B cell (primary cell): ENCODE data around the gene HES4. TPM values are rescaled to one million over a fixed set of nuclear protein-coding genes. Genes with fewer than 3 reads are reported as not detected.

Experiments used
- ATAC-seq: fragments of 200-7000 bp; cut with Tn5 transposase; one replicate; pipeline ENCODE4 v1.10.0; 2021; ENCODE audit warnings: low read depth, mild to moderate bottlenecking, moderate number of reproducible peaks, moderate library complexity
- CTCF ChIA-PET: fragments of 350-600 bp; sonication (Branson Sonifier 250); formaldehyde crosslinking; loops from one replicate; lab custom pipeline; 2021; ENCODE audit warnings: antibody characterized with exemption, inconsistent platforms; lab: Charles Lee
- POLR2A ChIA-PET: fragments of 350-600 bp; sonication (Branson Sonifier 250); formaldehyde crosslinking; loops from one replicate; lab custom pipeline; 2021; ENCODE audit warnings: antibody characterized with exemption; lab: Charles Lee
- DNase-seq: peaks from one replicate; pipeline ENCODE4 v3.0.0; 2013
- H2AFZ ChIP-seq: 2 replicates; pipeline ENCODE4 v1.6.1; 2012; ENCODE audit warnings: mild to moderate bottlenecking, low read depth, low read length; ENCODE audit not compliant: insufficient read depth, poor library complexity, severe bottlenecking
- H3K27ac ChIP-seq, 2 donors: 1 replicate in 1 of 2; 2 replicates in 1 of 2; pipeline ENCODE4 v1.5.1; 2012 to 2013; ENCODE audit warnings: low read length in 2 of 2, mild to moderate bottlenecking in 2 of 2, moderate library complexity in 1 of 2
- H3K27me3 ChIP-seq, 4 experiments: fragments of 200-600 bp in 1 of 4; sonication (generic) in 1 of 4; replicated peaks in 1 of 4; 1 replicate in 2 of 4; 2 replicates in 2 of 4; pipeline versions ENCODE4 v1.6.1 to v1.7.0; 2013 to 2016; ENCODE audit warnings: low read length in 3 of 4, mild to moderate bottlenecking in 2 of 4, mixed read lengths in 1 of 4, moderate library complexity in 1 of 4; ENCODE audit not compliant: insufficient read depth in 4 of 4, control insufficient read depth in 3 of 4; ENCODE audit errors: control extremely low read depth in 1 of 4
- H3K36me3 ChIP-seq, 2 experiments: replicated peaks in 1 of 2; 1 replicate in 1 of 2; 2 replicates in 1 of 2; pipeline versions ENCODE4 v1.6.1 to v1.7.1; 2013; ENCODE audit warnings: low read length in 1 of 2; ENCODE audit not compliant: insufficient read depth in 2 of 2, control insufficient read depth in 1 of 2; ENCODE audit errors: control extremely low read depth in 1 of 2, extremely low read depth in 1 of 2
- H3K4me1 ChIP-seq, 2 donors: fragments of 200-600 bp in 1 of 2; sonication (generic) in 1 of 2; 1 replicate in 1 of 2; 2 replicates in 1 of 2; pipeline versions ENCODE4 v1.5.1 to v1.6.1; 2013 to 2017; ENCODE audit warnings: low read length in 2 of 2; ENCODE audit not compliant: control insufficient read depth in 2 of 2, insufficient read depth in 2 of 2
- H3K4me2 ChIP-seq: replicated peaks from 2 replicates; pipeline ENCODE3; 2012; ENCODE audit warnings: mild to moderate bottlenecking, low read depth, low read length; ENCODE audit not compliant: poor library complexity, severe bottlenecking
- H3K4me3 ChIP-seq, 5 experiments: fragments of 200-600 bp in 1 of 5; sonication (generic) in 1 of 5; 1 replicate in 3 of 5; 2 replicates in 2 of 5; pipeline versions ENCODE4 v1.5.1 to v1.7.0; 2011 to 2016; ENCODE audit warnings: low read length in 4 of 5, mild to moderate bottlenecking in 4 of 5, low read depth in 2 of 5, control low read depth in 1 of 5, moderate library complexity in 1 of 5; ENCODE audit not compliant: insufficient read depth in 1 of 5; ENCODE audit errors: control extremely low read depth in 1 of 5, extremely low read depth in 1 of 5
- H3K79me2 ChIP-seq: fragments of 200-600 bp; sonication (generic); one replicate; pipeline ENCODE4 v1.6.0; 2016; ENCODE audit warnings: low read length; ENCODE audit not compliant: control insufficient read depth, insufficient read depth
- H3K9ac ChIP-seq: fragments of 200-600 bp; sonication (generic); 2 replicates; pipeline ENCODE4 v1.6.1; 2017; ENCODE audit warnings: mild to moderate bottlenecking, low read length, moderate library complexity
- H3K9me3 ChIP-seq, 3 donors: one replicate each; pipeline versions ENCODE4 v1.6.1 to v1.7.1; 2013; ENCODE audit warnings: low read length in 2 of 3; ENCODE audit not compliant: control insufficient read depth in 2 of 3, insufficient read depth in 1 of 3; ENCODE audit errors: control extremely low read depth in 1 of 3
- H4K20me1 ChIP-seq: 2 replicates; pipeline ENCODE4 v1.6.0; 2012; ENCODE audit warnings: mild to moderate bottlenecking, low read length; ENCODE audit not compliant: insufficient read depth, control insufficient read depth, poor library complexity, severe bottlenecking
- H3K27ac Mint-ChIP-seq: one replicate; pipeline ENCODE4 v1.8.0; 2021; ENCODE audit warnings: mixed read lengths
- H3K27me3 Mint-ChIP-seq: one replicate; pipeline ENCODE4 v1.8.0; 2021; ENCODE audit warnings: mixed read lengths
- H3K4me1 Mint-ChIP-seq: one replicate; pipeline ENCODE4 v1.8.0; 2021; ENCODE audit warnings: mixed read lengths
- H3K4me3 Mint-ChIP-seq: one replicate; pipeline ENCODE4 v1.8.0; 2021; ENCODE audit warnings: mixed read lengths
- H3K9me3 Mint-ChIP-seq: one replicate; pipeline ENCODE4 v1.8.0; 2022; ENCODE audit warnings: mixed read lengths; ENCODE audit not compliant: insufficient read depth
- EZH2 ChIP-seq: IDR thresholded peaks from 2 replicates; pipeline ENCODE4 v1.6.1; 2012; ENCODE audit warnings: borderline replicate concordance, low read depth, mild to moderate bottlenecking, moderate library complexity, low read length; ENCODE audit not compliant: insufficient read depth, poor library complexity, severe bottlenecking
- WGBS: methylation state at CpG from one replicate; pipeline ENCODE4 v1.1.5; 2013; ENCODE audit warnings: missing lambda C conversion rate; ENCODE audit not compliant: insufficient coverage; 5-methylcytosine and 5-hydroxymethylcytosine counted together
- intact Hi-C: fragments of 100-400 bp; cut with micrococcal nuclease; formaldehyde crosslinking; loops from one replicate; pipeline ENCODE4 v1.10.0; 2022
- polyA plus RNA-seq: library from polyadenylated mRNA; depleted of rRNA; stranded (reverse); fragments of >200 nt; gene quantifications from 2 replicates; pipeline ENCODE4 v1.2.3, GENCODE V29; 2012
- total RNA-seq, 2 donors: library from RNA; stranded (reverse); fragments of 120-200 nt in 1 of 2; gene quantifications; 1 replicate in 1 of 2; 2 replicates in 1 of 2; pipeline versions ENCODE4 v1.2.3 to v1.2.4, GENCODE V29; 2013 to 2022
- TF ChIP-seq, protein P1 (sequence below): fragments of 200-600 bp; IDR thresholded peaks from one replicate; pipeline ENCODE4 v1.8.0; 2022; ENCODE audit warnings: antibody characterized with exemption, mild to moderate bottlenecking

The HES4 gene
- total and polyA plus RNA-seq, 2 donors (not counting 1 experiment from before 2014, with no cell fraction given) = 3.2 to 4.5 TPM

DNA sequence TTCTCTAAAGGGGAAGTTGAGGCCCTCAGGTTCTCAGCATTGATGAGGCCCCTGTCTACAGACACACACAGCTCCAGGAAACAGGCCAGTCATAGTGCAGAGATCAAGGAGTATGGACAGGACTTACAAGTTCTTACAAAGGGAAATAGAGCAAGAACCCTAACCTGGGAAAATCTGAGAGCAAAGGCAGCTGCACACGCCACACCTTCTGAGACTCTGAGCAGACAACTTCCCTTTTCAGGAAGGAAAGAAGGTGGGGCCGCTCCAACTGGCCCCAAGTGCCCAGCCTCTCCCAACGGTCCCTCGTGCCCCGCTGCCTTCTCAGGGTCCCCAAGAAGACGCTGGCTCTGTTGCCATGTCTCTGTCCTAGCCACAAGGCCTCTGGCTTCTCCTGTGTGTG lies 44.4 kb downstream of the HES4 start:
- ChIA-PET POLR2A (interaction anchor here (0.6 kb wide), 1 partner anchor 12 kb away, joined by 4 read pairs; no protein-coding TSS in a partner anchor), CTCF (no interaction called here)
- Mint-ChIP-seq H3K4me1 (peaks cover 14% of the 10 kb centered on the region), H3K4me3 (no peak overlapping the region), H3K27ac (no peak overlapping the region), H3K27me3 (no peaks in the 10 kb centered on the region), H3K9me3 (no peaks in the 10 kb centered on the region)
- TF ChIP-seq, protein P1, sequence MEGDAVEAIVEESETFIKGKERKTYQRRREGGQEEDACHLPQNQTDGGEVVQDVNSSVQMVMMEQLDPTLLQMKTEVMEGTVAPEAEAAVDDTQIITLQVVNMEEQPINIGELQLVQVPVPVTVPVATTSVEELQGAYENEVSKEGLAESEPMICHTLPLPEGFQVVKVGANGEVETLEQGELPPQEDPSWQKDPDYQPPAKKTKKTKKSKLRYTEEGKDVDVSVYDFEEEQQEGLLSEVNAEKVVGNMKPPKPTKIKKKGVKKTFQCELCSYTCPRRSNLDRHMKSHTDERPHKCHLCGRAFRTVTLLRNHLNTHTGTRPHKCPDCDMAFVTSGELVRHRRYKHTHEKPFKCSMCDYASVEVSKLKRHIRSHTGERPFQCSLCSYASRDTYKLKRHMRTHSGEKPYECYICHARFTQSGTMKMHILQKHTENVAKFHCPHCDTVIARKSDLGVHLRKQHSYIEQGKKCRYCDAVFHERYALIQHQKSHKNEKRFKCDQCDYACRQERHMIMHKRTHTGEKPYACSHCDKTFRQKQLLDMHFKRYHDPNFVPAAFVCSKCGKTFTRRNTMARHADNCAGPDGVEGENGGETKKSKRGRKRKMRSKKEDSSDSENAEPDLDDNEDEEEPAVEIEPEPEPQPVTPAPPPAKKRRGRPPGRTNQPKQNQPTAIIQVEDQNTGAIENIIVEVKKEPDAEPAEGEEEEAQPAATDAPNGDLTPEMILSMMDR = no peak
- TF ChIP-seq EZH2 = no peak
- DNase-seq (no peak), ATAC-seq (no peak)
- Histone ChIP-seq H4K20me1 (peaks cover 81% of the 10 kb centered on the region), H3K4me1 (peaks cover 24 to 37% of the 10 kb centered on the region in 2 donors), H3K4me3 (no peak overlapping the region), H3K36me3 (peaks cover 0 to 67% of the 10 kb centered on the region in 2 experiments), H3K27ac (no peak overlapping the region), H3K9ac (no peak overlapping the region), H3K27me3 (no peaks in the 10 kb centered on the region), H3K9me3 (no peaks in the 10 kb centered on the region), H3K4me2 (no peak overlapping the region), H3K79me2 (peaks cover 23% of the 10 kb centered on the region), H2AFZ (no peak overlapping the region)
- WGBS = 46% methylated on average over 6 of the region's 6 CpGs
- intact Hi-C loops = no loop called here

DNA sequence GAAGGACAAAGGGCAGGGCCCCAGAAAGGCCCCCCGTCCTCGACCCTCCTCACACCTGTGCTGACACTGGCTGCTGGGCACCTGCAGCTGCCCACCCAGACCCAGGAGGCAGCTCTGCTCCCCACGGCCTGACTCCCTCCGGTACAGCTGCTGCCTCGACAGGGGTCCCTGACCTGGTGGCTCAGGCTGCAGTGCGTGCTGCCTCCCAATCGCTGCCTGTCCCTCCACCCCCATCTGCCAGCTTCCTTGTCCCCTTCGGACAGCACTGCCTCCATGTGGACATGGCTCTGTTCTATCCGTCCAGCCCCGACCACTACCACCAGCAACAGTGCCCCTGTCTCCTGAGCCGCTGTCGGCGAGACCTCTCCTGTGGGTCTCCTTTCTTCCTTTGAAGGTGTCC lies 45.0 kb downstream of the HES4 start:
- no peak for ATAC-seq
- Mint-ChIP-seq H3K27ac (no peak overlapping the region), H3K27me3 (no peaks in the 10 kb centered on the region), H3K4me3 (no peak overlapping the region), H3K4me1 (peaks cover 14% of the 10 kb centered on the region), H3K9me3 (no peaks in the 10 kb centered on the region)
- H3K4me3 ChIP-seq = no peak overlapping the region
- H3K27ac ChIP-seq = no peak overlapping the region
- TF ChIP-seq EZH2 = no peak
- TF ChIP-seq, protein P1 = no peak
- H3K9ac ChIP-seq = no peak overlapping the region
- no peak overlapping the region for H3K4me2 ChIP-seq
- H3K36me3 ChIP-seq = peaks cover 0 to 72% of the 10 kb centered on the region in 2 experiments
- ChIA-PET CTCF (interaction anchor here (0.7 kb wide), 1 partner anchor 90 kb away, joined by 3 read pairs; no protein-coding TSS in a partner anchor), POLR2A (interaction anchor here (0.6 kb wide), 1 partner anchor 11 kb away, joined by 4 read pairs; no protein-coding TSS in a partner anchor)
- H3K27me3 ChIP-seq = no peaks in the 10 kb centered on the region
- no peaks in the 10 kb centered on the region for H3K9me3 ChIP-seq
- H3K79me2 ChIP-seq = peaks cover 23% of the 10 kb centered on the region
- WGBS = 95% methylated on average over 13 of the region's 13 CpGs
- H3K4me1 ChIP-seq = peaks cover 20 to 34% of the 10 kb centered on the region in 2 donors
- intact Hi-C loops = no loop called here
- H4K20me1 ChIP-seq = peaks cover 82% of the 10 kb centered on the region
- DNase-seq = no peak
- no peak overlapping the region for H2AFZ ChIP-seq
